BE2C (cell line): ENCODE results near the gene CAV1.

ENCODE experiments used
- DNase-seq: peaks from one replicate; pipeline ENCODE4 v3.0.0-alpha.2; 2020
- H3K27me3 ChIP-seq: fragments of 250-450 bp; sonication (Bioruptor Pico); 2 replicates; pipeline ENCODE4 v1.5.1; 2020; ENCODE audit warnings: mild to moderate bottlenecking
- H3K36me3 ChIP-seq: fragments of 250-450 bp; sonication (Bioruptor Pico); 2 replicates; pipeline ENCODE4 v1.5.1; 2020; ENCODE audit warnings: mild to moderate bottlenecking
- H3K4me1 ChIP-seq: fragments of 250-450 bp; sonication (Bioruptor Pico); 2 replicates; pipeline ENCODE4 v1.5.1; 2020
- H3K4me3 ChIP-seq: 2 replicates; pipeline ENCODE4 v1.5.1; 2011; ENCODE audit warnings: low read depth, low read length
- H3K9me3 ChIP-seq: fragments of 250-450 bp; sonication (Bioruptor Pico); 2 replicates; pipeline ENCODE4 v1.5.1; 2020
- TF ChIP-seq, protein P1 (sequence below): IDR thresholded peaks from 2 replicates; pipeline ENCODE4 v1.5.1; 2012; ENCODE audit warnings: mild to moderate bottlenecking, low read depth, low read length

Gene CAV1

DNA sequence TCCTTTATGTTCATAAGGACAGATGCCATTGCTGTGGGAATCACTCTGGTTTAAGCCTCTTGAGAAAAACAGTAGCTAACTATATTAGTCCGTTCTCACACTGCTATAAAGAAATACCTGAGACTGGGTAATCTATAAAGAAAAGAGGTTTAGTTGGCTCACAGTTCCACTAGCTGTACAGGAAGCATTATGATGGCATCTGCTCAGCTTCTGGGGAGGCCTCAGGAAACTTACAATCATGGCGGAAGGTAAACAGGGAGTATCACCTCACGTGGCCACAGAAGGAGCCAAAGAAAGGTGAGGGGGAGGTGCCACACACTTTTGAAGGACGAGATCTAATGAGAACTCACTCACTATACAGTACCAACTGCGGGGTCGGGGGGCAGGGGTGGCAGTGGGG is 28.2 kb upstream of the CAV1 start:
- DNase-seq, result no peak
- no peaks in the 10 kb centered on the region for H3K36me3 ChIP-seq
- peaks cover 26% of the 10 kb centered on the region for H3K27me3 ChIP-seq
- no peaks in the 10 kb centered on the region for H3K4me1 ChIP-seq
- H3K9me3 ChIP-seq, result no peaks in the 10 kb centered on the region
- TF ChIP-seq, protein P1, sequence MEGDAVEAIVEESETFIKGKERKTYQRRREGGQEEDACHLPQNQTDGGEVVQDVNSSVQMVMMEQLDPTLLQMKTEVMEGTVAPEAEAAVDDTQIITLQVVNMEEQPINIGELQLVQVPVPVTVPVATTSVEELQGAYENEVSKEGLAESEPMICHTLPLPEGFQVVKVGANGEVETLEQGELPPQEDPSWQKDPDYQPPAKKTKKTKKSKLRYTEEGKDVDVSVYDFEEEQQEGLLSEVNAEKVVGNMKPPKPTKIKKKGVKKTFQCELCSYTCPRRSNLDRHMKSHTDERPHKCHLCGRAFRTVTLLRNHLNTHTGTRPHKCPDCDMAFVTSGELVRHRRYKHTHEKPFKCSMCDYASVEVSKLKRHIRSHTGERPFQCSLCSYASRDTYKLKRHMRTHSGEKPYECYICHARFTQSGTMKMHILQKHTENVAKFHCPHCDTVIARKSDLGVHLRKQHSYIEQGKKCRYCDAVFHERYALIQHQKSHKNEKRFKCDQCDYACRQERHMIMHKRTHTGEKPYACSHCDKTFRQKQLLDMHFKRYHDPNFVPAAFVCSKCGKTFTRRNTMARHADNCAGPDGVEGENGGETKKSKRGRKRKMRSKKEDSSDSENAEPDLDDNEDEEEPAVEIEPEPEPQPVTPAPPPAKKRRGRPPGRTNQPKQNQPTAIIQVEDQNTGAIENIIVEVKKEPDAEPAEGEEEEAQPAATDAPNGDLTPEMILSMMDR, result no peak
- H3K4me3 ChIP-seq, result no peak overlapping the region

DNA sequence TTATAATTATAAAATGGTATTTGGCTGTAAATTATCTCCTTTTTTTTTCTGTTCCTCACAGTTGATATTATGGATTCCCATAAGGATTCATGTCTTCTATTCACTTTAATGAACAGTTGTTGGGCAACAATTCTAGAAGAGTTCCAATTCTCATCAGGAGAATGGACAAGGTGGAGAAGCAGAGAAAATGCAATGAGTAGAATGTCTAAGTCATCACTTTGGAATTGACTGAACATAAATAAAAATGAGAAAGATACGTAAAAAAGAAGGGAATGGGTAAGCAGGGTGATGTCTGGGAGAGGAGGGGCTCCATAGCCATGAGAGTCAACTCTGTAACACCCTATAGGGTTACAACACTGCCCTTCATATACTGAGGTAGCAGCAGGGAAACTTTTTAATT is 27.1 kb upstream of the CAV1 start:
- no peak for DNase-seq
- H3K4me3 ChIP-seq, result no peak overlapping the region
- H3K4me1 ChIP-seq, result no peaks in the 10 kb centered on the region
- no peaks in the 10 kb centered on the region for H3K36me3 ChIP-seq
- no peaks in the 10 kb centered on the region for H3K9me3 ChIP-seq
- peaks cover 27% of the 10 kb centered on the region for H3K27me3 ChIP-seq
- TF ChIP-seq, protein P1, result no peak

DNA sequence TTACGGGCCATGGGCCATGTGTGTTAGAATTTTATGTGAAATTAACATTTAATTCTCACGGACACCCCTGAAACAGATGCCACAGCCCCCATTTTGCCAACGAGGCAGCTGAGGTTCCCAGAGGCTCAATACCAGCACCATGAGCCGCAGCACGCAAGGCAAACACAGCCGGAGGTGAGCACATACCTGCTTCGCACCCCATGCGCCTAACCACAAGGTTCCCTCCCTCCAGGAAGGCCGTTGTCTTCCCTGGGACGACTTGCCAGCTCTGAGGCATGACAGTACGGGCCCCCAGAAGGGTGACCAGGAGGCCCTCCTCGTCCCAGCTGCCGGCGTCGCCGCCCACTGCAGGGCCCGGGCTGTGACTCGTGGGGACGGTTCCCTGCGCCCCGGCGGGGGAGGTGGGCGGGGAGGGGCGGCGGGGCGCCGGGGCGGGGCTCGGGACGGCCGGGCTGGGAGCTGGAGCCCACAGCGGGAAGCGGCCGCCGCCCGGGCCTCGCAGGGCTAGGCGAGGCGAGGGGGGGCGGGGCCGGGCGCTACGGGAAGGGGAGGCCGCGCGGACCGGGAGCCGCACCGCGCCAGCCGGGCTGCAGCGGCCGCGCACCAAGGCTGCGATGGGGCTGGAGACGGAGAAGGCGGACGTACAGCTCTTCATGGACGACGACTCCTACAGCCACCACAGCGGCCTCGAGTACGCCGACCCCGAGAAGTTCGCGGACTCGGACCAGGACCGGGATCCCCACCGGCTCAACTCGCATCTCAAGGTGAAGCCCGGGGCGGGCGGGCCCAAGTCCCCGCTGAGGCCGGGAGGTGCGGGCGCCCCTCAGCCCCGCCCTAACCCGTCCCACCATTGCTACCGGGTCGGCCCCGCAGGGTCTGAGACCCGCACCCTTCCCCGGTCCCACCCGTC is 25.4 kb upstream of the CAV1 start, which contains the start of gene CAV2:
Gene CAV2 (plus strand): TSS at position 571 of the 910 bp plus-strand sequence. CDS start 44 bp downstream, at position 615.
- Histone ChIP-seq H3K36me3 (no peaks in the 10 kb centered on the region), H3K9me3 (no peaks in the 10 kb centered on the region), H3K4me3 (no peak within 1 kb of the TSS), H3K4me1 (no peaks in the 10 kb centered on the region), H3K27me3 (peaks cover 27% of the 10 kb centered on the region)
- peak; percentile 19 for DNase-seq
- TF ChIP-seq, protein P1, result no peak

DNA sequence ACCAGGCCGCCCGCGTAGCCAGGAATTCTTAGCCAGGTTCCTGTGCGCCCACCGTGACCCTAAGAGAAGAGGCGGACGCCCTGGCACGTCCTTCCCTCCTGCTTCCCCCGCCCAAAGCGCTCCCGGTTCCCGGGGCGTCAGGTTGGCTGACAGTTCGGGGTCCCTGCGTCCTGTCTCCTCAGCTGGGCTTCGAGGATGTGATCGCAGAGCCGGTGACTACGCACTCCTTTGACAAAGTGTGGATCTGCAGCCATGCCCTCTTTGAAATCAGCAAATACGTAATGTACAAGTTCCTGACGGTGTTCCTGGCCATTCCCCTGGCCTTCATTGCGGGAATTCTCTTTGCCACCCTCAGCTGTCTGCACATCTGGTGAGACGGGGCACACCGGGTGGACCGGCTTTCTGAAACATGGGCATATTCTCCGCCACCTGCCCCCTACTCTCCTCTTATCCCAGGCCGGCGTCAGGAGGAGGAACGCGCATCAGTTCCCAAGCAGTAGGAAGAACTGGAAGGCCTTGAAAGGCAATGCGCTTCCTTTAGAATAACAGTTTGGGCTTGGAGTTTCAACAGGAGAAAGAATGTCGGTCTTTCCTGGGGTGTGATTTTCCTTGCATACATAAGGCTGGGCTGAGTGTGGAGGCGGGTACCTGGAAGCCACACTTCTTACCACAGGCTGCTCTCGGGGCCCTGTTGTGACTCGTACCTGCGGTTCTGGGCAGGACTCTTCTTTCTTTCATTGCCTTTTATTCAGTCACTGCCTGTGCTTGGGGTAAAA is 24.6 kb upstream of the CAV1 start:
- Histone ChIP-seq H3K36me3 (no peaks in the 10 kb centered on the region), H3K4me3 (no peak overlapping the region), H3K9me3 (no peaks in the 10 kb centered on the region), H3K27me3 (peaks cover 27% of the 10 kb centered on the region), H3K4me1 (no peaks in the 10 kb centered on the region)
- TF ChIP-seq, protein P1, result no peak
- DNase-seq, result no peak

DNA sequence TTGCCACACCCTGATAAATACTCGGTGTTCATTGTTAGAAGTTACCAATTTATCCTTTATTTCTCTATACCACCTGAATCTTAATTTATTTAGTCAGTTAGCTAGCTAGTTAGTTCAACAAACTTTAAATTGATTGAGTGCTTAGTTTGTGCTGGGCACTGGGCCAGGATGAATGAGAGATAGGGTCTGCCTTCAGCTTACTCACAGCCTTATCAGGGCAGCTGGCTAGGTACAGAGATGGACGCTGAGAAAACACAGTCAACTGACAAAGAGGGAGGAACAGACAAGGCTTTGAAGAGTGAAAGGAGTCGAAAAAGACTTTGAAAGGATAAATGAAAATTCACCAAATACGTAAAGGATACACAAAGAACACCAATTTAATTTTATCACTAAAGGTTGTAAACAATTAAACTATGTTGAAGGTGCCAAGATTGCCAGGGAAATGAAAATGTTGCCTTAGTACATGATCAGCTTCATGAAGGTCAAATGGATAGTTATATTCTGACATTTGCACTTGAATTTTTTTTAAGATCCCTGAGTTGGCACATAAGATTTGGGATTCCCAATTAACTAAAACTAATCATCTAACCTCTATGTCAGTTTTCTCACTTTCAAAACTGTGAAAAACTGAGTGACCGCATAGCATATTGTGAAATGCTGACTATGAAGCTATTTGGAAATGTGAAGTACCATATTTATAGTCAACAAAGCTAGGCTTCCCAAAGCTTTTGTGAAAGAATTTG is 23.2 kb upstream of the CAV1 start:
- TF ChIP-seq, protein P1, result no peak
- Histone ChIP-seq H3K4me3 (no peak overlapping the region), H3K36me3 (no peaks in the 10 kb centered on the region), H3K27me3 (peaks cover 27% of the 10 kb centered on the region), H3K4me1 (no peaks in the 10 kb centered on the region), H3K9me3 (no peaks in the 10 kb centered on the region)
- DNase-seq, result peak; percentile 36
